ENCODE measurements around the gene LHFPL2. TPM values are rescaled to one million over a fixed set of nuclear protein-coding genes. Genes with fewer than 3 reads are reported as not detected.
"Not testable (repeated sequence)": the region's sequence is repeated elsewhere in the genome, so short reads cannot be mapped to it uniquely, and the experiment has no call there.

Gene LHFPL2, protein sequence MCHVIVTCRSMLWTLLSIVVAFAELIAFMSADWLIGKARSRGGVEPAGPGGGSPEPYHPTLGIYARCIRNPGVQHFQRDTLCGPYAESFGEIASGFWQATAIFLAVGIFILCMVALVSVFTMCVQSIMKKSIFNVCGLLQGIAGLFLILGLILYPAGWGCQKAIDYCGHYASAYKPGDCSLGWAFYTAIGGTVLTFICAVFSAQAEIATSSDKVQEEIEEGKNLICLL
- 10 to 100 TPM in 1 of 3 donors, 1 to 10 TPM in 2; 6.6 to 24.9 (median 7.3) TPM for polyA plus RNA-seq

DNA sequence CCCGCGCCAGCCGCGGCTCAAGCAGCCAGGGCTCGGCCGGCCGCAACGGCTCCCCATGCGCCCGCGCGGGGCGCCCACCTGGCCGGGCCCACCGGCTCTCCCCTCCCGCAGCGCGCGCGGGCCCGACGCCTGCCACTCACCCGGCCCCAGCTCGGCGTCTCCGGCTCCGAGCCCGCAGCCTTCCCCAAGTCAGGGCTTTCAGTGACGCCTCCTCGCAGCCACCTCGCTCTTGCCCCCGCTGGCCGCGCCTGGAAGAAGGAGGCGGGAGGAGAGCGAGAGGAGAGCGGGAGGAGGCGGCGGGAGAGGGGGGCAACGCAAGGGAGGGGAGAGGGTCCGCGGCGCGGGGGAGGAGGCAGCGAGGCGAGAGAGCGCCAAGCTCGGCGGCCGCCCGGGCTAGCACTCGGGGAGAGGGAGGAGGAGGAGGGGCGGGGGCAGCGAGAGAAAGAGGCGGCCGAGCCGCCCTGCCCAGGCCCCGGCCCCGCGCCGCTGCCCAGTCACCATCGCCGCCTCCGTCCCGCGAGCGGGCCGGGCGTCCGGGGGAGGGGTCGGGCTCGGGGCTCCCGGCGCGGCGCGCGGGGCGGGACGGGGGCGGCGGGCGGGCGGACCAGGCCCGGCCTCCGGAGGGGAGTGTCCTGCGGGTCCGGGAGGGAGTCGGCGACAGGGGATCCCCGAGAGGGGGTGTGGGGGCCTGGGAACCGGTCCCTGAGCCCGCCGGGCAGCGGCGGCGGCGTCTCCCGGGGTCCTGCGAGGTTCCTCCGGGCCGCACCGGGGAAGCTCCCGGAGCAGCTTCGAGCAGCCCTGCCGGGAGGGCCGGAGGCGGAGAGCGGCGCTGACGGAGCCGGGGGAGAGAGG, at the start of gene LHFPL2:
TSS of gene LHFPL2 (minus strand) at position 414 of the 852 bp plus-strand sequence. CDS start 138,559 bp downstream, outside the sequence.
- WGBS, 3 donors = 0 to 1% (median 1%) methylated on average over 47 to 112 of the region's 112 CpGs

DNA sequence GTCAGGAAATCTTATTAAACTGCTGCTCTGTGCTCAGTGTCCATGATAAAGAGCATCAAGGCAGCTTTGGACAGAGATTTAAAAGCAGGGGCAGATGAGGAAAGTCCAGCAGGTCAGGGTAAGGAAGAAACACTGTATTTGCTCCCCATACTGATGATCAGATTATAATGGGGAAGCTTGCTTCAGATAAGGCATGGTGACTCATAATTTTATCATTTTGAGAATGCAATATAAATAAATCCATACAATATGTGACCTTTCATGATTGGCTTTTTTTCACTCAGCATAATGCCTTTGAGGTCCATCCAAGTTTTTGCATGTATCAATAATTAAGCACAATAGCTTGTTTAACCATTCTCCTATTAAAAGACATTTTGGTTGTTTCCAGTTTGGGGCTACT, 48.1 kb upstream of the LHFPL2 start:
- no peak overlapping the region for H3K27ac ChIP-seq (ENCODE audit: low read depth, low read length)

More for the DNA sequence above, at the start of gene LHFPL2:
- peak within 1 kb of the TSS; percentile 48 for H3K27ac ChIP-seq (ENCODE audit: low read depth, low read length)

DNA sequence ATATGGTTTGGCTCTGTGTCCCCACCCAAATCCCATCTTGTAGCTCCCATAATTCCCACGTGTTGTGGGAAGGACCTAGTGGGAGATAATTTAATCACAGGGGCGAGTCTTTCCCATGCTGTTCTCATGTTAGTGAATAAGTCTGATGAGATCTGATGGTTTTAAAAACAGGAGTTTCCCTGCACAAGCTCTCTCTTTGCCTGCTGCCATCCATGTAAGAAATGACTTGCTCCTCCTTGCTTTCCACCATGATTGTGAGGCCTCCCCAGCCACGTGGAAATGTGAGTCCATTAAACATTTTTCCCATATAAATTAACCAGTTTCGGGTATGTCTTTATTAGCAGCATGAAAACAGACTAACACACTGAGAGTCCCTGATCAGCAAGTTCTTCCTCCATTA, 47.5 kb upstream of the LHFPL2 start:
- not testable (repeated sequence) for H3K27ac ChIP-seq (ENCODE audit: low read depth, low read length)
- WGBS, 3 donors = 83 to 90% (median 83%) methylated on average over 4 of the region's 4 CpGs

DNA sequence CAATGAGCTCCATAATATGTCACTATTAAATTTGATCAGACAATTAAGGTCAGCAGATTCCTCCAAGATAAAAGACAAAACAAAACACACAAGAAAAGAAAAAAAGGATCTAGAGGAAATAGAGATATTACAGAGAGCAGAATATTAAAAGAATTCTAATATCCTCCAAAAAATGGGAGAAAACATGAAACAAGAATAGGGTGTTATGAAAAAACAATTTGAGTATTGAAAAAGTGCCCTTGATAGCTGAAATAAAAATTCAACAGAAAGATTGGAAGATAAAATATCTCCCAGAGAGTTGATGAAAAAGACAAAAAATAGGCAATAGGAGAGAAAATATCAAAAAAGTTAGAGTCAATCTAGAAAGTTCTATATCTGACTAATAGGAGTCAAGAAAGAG, 44.8 kb upstream of the LHFPL2 start:
- H3K27ac ChIP-seq (ENCODE audit: low read depth, low read length) = no peak overlapping the region

DNA sequence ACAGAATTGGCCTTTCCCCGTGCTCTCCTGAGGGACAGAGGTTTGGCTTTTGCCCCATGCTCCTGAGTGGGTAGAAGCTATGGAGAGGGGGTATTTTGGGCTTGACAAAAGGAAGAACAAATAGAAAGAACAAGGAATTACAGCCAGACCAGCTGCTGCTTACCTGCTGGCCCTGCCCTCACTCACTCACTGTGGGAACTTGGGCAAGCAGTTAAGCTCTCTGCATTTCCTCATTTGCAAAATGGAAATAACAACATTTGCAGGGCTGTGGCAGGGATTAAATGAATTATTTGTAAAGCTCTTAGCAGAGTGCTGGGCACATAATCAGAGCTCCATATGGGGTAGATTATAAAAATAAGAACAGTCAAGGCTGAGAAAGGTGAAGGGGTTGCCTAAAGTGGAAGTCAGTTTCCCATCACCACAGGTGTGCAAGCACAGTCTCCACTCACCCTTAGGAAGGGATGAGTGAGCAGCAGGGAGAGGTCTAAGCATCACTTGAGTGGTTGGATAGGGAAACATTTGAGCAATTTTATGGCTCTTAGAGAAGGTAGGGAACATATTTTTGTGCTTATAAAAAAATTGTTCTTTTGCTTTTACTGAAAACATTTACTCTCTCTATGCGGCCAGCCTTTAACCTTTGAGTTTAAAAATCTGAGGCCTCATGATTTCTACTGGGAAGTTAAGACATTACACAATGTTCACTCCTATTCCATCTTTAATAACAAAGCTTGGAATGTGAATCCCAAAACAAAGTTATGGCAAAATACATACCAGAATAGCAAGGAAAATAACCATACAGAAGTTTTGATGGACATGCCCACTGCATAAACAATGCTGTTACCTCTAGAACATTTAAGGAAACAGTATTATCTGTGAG, 42.8 kb upstream of the LHFPL2 start:
- WGBS, 3 donors = 83 to 88% (median 85%) methylated on average over 2 of the region's 2 CpGs
- H3K27ac ChIP-seq (ENCODE audit: low read depth, low read length) = no peak overlapping the region

DNA sequence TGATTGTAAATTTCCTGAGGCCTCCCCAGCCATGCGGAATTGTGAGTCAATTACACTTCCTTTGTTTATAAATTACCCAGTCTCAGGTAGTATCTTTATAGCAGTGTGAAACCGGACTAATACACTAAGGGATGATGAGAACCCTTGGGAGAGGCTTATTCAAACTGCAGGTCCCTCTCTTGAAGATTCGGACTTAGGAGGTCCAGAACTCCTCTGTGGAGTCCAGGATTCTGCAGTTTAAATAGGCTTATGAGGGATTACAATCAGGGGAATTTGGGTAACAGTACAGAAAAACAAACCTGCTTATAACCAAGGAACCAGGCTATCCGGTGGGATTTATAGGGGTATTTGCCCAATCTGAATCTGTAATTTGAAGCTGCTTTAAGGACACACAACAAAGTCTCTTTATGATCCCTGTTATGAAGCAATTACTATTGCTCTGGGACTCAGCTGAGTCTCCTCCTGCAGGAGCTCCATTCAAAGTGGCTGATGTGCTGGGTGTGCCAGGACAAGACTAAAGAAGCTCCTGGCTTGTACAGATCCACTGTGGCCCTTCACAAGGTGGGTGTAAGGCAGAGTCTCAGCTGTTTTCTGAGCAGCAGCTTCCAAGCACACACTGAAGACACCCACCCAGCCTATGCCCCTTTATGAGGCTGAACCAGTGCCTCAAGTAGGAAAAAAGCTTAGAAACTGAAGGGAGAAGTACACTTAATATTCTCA, 41.8 kb upstream of the LHFPL2 start:
- H3K27ac ChIP-seq (ENCODE audit: low read depth, low read length) = no peak overlapping the region
- 71 to 83% (median 72%) methylated on average over 4 of the region's 4 CpGs for WGBS, 3 donors

DNA sequence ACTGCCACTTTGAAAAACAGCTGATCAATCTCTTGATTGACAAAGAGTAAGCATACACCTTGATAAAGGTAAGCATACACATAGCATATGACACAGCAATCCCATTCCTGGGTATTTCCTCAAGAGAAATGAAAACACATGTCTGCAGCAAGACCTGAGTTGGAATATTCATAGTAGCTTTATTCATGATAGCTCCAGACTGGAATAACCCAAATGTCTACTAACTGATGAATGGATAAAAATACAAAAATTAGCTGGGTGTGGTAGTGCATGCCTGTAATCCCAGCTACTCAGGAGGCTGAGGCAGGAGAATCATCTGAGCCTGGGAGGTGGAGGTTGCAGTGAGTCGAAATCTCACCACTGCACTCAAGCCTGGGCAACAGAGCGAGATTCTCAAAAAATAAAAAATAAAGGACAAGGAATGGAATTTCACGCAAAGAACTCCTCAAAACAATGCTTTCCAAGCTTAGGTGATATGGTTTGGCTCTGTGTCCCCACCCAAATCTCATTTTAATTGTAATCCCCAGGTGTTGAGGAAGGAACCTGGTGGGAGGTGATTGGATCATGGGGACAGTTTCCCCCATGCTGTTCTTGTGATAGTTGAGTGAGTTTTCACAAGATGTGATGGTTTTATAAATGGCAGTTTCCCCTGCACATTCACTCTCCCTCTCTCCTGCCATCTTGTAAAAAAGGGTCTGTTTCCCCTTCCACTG, 41.1 kb upstream of the LHFPL2 start:
- 93 to 96% (median 95%) methylated on average over 3 of the region's 3 CpGs for WGBS, 3 donors
- H3K27ac ChIP-seq (ENCODE audit: low read depth, low read length) = no peak overlapping the region

DNA sequence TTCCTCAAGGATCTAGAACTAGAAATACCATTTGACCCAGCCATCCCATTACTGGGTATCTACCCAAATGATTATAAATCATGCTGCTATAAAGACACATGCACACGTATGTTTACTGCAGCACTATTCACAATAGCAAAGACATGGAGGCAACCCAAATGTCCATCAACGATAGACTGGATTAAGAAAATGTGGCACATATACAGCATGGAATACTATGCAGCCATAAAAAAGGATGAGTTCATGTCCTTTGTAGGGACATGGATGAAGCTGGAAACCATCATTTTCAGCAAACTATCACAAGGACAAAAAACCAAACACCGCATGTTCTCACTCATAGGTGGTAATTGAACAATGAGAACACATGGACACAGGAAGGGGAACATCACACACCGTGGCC, 38.9 kb upstream of the LHFPL2 start:
- not testable (repeated sequence) for H3K27ac ChIP-seq (ENCODE audit: low read depth, low read length)
- 74 to 96% (median 93%) methylated on average over 4 of the region's 4 CpGs for WGBS, 3 donors

DNA sequence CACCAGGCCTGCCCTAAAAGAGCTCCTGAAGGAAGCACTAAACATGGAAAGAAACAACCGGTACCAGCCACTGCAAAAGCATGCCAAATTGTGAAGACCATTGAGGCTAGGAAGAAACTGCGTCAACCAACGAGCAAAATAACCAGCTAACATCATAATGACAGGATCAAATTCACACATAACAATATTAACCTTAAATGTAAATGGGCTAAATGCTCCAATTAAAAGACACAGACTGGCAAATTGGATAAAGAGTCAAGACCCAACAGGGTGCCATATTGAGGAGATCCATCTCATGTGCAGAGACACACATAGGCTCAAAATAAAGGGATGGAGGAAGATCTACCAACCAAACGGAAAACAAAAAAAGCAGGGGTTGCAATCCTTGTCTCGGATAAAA, 35.3 kb upstream of the LHFPL2 start:
- H3K27ac ChIP-seq (ENCODE audit: low read depth, low read length) = not testable (repeated sequence)
- 96 to 99% (median 97%) methylated on average over 5 of the region's 5 CpGs for WGBS, 3 donors

DNA sequence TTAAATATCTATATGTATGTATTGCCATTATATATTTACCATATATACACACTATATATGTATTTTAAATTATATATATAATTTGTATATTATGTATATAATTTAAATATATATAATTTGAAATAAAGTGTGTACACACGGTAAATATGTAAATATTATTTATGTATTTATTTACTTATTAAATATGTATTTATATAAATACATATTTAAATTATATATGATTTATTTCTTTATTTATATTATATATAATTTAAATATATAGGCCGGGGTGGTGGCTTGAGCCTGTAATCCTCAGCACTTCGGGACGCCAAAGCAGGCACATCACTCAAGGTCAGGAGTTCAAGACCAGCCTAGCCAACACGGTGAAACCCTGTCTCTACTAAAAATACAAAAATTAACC, 31.3 kb upstream of the LHFPL2 start:
- no peak overlapping the region for H3K27ac ChIP-seq (ENCODE audit: low read depth, low read length)
- WGBS, 3 donors = 95 to 99% (median 96%) methylated on average over 5 of the region's 5 CpGs

DNA sequence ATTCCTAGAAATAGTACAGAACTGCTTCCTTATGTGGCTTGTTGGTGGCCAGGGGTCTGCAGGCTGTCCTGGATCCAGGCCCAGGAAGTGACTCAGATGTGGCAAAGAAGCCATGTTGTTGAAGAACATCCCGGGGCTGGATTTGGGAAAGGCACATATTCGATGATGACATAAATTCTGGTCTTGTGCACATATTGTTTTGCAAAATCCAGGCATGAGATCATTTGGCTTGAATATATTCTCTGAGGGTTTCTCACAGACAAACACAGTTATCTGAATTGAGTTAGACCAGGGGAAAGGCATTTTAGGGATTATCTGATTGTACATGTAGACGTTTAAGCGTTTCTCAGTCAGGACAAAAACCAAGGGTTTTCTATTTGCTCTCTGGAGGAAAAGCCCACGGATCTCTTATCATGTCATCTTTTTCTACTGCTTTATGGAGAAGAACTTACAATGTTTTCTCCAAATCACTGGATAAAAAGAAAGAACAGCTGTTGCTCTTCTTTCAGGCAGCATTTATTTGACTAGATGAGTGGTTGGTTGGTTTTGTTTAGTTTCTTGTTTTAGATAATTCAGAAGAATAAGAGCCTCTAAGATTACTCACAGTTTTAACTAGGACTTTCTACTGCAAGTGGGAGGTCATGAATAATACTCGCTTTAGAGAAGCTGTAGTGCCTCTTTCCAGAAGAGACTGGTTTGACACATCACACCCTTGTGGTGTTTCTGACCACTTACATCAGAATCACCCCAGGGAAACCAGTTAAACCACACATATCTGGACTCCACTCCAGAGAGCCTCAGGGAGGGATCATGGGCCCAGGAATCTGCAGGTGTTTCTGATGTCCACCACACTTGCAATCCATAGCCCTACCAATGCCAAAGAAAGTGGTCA, 29.5 kb upstream of the LHFPL2 start:
- no peak overlapping the region for H3K27ac ChIP-seq (ENCODE audit: low read depth, low read length)
- WGBS, 3 donors = 48 to 75% (median 54%) methylated on average over 6 of the region's 6 CpGs

DNA sequence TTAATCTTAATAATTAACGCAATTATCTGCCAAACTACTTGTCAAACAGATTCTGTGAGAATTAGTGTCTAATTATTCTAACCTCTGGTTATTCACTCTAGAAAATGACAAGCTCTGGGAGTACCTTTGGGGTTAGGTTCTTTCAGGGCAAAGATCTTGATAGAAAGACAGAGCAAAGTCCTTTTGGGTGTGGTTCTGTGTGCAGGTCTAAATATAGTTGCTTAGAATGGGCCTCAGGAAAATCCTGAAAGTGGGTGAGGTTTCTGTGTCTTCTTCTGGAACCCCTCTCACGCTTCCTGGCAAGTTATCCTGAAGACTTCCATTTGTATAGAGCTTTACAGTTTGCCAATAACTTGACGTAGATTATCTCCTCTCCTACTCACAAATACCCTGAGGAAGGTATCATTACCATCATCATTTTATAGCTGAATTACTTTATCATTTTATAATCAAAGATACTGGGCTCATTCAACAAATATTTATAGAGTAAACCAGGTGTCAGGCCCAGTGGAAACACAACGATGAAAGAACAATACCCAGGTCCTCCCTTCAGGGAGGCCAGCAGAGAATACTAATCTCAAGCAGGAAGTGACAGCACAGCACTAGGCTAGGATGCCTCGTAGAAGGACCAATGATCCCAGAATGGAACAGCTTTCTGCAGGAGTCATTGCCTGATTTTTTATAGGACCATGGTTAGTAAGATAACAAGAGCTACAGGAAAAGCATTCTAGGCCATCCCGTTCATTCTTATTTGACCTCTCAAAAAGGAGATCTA, 27.6 kb upstream of the LHFPL2 start:
- WGBS, 3 donors = 84 to 88% (median 84%) methylated on average over 6 of the region's 6 CpGs
- no peak overlapping the region for H3K27ac ChIP-seq (ENCODE audit: low read depth, low read length)

DNA sequence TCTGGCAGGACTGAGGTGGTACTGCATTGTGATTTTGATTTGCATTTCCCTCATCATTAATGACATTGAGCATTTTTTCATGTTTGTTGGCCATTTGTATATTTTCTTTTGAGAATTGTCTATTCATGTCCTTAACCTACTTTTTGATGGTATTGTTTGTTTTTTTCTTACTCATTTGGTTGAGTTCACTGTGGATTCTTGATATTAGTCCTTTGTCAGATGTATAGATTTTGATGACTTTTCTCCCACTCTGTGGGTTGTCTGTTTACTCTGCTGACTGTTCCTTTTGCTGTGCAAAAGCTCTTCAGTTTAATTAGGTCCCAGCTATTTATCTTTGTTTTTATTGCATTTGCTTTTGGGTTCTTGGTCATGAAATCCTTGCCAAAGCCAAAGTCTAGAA, 25.3 kb upstream of the LHFPL2 start:
- not testable (repeated sequence) for H3K27ac ChIP-seq (ENCODE audit: low read depth, low read length)

DNA sequence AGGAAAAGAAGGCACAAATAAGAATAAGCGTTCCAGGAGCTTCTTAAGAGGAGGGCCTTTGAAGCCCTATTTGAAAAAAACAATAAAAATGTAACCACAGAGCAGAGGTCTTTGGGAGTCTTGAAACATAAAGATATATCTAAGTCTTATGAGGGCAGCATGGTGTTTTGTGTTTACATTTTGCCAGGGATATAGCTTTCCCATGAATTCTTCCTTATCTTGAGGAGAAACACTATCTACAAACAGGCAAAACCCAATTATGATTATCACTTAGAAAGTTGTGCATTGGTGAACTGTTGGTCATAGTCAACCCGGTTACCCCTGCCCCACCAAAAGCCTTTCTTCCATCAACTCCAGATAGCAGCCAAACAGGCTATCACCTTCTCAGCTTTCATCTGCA, 23.6 kb upstream of the LHFPL2 start:
- WGBS, 3 donors = 85 to 98% (median 91%) methylated on average over 2 of the region's 2 CpGs
- H3K27ac ChIP-seq (ENCODE audit: low read depth, low read length) = no peak overlapping the region

DNA sequence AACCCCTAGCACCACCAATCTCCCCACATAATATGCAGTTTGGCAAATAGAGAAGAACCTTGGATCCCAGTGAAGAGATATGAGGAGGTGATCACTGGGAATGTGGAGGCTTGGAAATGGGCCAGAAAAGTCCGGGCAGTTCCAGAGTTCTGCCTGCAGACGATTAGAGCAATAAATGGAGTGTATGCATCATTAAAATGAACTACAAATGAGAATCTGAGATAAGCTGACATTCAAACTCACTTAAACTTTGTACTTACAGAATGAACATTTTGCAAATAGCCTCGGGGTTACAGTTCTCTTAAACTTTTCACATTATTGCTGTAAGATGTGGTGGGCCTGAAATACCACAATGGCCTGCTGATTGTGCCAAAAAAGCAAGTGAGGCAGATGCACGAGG, 23.0 kb upstream of the LHFPL2 start:
- WGBS, 3 donors = 43 to 54% (median 49%) methylated on average over 4 of the region's 4 CpGs
- H3K27ac ChIP-seq (ENCODE audit: low read depth, low read length) = no peak overlapping the region

DNA sequence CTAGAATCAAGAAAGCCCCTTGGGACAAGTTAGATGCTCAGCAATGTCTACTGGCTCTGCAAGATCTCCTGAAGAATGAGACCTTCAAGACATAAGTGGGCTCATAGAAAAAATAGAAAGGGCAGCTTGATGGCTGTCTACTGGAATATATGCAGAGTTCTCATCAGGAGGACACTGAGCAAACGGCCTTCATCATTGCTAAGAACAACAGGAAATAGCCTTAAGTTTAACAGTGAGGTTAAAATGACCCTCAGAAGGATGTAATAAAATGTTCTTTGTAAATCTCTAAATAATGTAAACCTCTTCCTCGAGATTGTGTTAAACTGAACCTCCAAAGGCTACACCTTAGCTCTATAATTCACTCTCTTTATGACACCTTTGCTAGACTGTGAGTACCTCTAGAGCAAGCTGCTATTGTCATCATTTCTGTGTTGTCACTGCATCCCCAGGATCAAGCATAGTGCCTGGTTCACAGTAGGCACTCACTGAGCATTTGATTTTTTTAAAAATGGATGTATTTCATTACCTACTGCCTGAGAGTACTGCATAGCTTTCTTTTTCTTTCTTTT, 22.2 kb upstream of the LHFPL2 start:
- no peak overlapping the region for H3K27ac ChIP-seq (ENCODE audit: low read depth, low read length)
- 69 to 78% (median 71%) methylated on average over 2 of the region's 2 CpGs for WGBS, 3 donors
